ENCODE results near the gene DDAH2. TPM values are rescaled to one million over a fixed set of nuclear protein-coding genes. Genes with fewer than 3 reads are reported as not detected.
A peak's percentile ranks its signal among the peaks of the same experiment; 100 is the strongest.

Gene DDAH2
- total and polyA plus RNA-seq, 2 experiments from 2014 or later, result 76.6 to 77.7 TPM

GRCh38 chr6:31770860-31771259 is 41.8 kb upstream of the DDAH2 start:
- no peaks in the 10 kb centered on the region for H3K27me3 ChIP-seq (replicated peaks; ENCODE audit: insufficient read depth)
- H3K27ac ChIP-seq, result no peak overlapping the region
- H2AFZ ChIP-seq, result no peak overlapping the region
- no peak overlapping the region for H3K4me3 ChIP-seq
- H3F3A ChIP-seq (ENCODE audit: insufficient read depth), result no peaks in the 10 kb centered on the region
- no peaks in the 10 kb centered on the region for H3K9me3 ChIP-seq (ENCODE audit: low read depth)
- H3K9me2 ChIP-seq (ENCODE audit: insufficient read depth), result no peaks in the 10 kb centered on the region
- H3K4me1 ChIP-seq (ENCODE audit: insufficient read depth), result no peaks in the 10 kb centered on the region
- no peak overlapping the region for H3K9ac ChIP-seq
- H3K36me3 ChIP-seq (ENCODE audit: low read depth), result no peaks in the 10 kb centered on the region
- WGBS, 2 experiments (ENCODE audit: low coverage in 1 of 2, low lambda C conversion rate in 2 of 2, missing lambda C conversion rate in 2 of 2), result 97 to 100% methylated on average over 2 of the region's 2 CpGs
- H4K20me1 ChIP-seq (ENCODE audit: insufficient read depth), result no peaks in the 10 kb centered on the region
- no peaks in the 10 kb centered on the region for H3K79me2 ChIP-seq (ENCODE audit: insufficient read depth)
- H3K4me2 ChIP-seq (ENCODE audit: unreplicated experiment), result no peak overlapping the region
- DNase-seq, result no peak
- in situ Hi-C loops (cut with MboI), result no loop called here
- TF ChIP-seq EZH2 (IDR thresholded peaks at IDR 0.05; ENCODE audit: insufficient read depth, poor library complexity, severe bottlenecking) (no peak), EZH2phosphoT487 (IDR thresholded peaks at IDR 0.05; ENCODE audit: insufficient read depth, low read depth) (no peak)

- H3K36me3 ChIP-seq (ENCODE audit: low read depth), result no peaks in the 10 kb centered on the region
- no peak overlapping the region for H3K4me2 ChIP-seq (ENCODE audit: unreplicated experiment)
- H3K4me3 ChIP-seq, result no peak overlapping the region
- H3K4me1 ChIP-seq (ENCODE audit: insufficient read depth), result no peaks in the 10 kb centered on the region
- no peaks in the 10 kb centered on the region for H3K9me2 ChIP-seq (ENCODE audit: insufficient read depth)
- in situ Hi-C loops (cut with MboI), result no loop called here
- H3K27ac ChIP-seq, result no peak overlapping the region
- no peak overlapping the region for H3K9ac ChIP-seq
- no peak overlapping the region for H2AFZ ChIP-seq
- TF ChIP-seq EZH2phosphoT487 (IDR thresholded peaks at IDR 0.05; ENCODE audit: insufficient read depth, low read depth), result no peak
- no peak for TF ChIP-seq EZH2 (IDR thresholded peaks at IDR 0.05; ENCODE audit: insufficient read depth, poor library complexity, severe bottlenecking)
- no peaks in the 10 kb centered on the region for H3K27me3 ChIP-seq (replicated peaks; ENCODE audit: insufficient read depth)
- peak; percentile 60 for DNase-seq
- 74 to 75% methylated on average over 12 of the region's 12 CpGs for WGBS, 2 experiments (ENCODE audit: low coverage in 1 of 2, low lambda C conversion rate in 2 of 2, missing lambda C conversion rate in 2 of 2)
- no peaks in the 10 kb centered on the region for H4K20me1 ChIP-seq (ENCODE audit: insufficient read depth)
- no peaks in the 10 kb centered on the region for H3K9me3 ChIP-seq (ENCODE audit: low read depth)
- H3F3A ChIP-seq (ENCODE audit: insufficient read depth), result no peaks in the 10 kb centered on the region
- H3K79me2 ChIP-seq (ENCODE audit: insufficient read depth), result no peaks in the 10 kb centered on the region
Observed at GRCh38 chr6:31769684-31770371, 40.7 kb upstream of the DDAH2 start.

DNA sequence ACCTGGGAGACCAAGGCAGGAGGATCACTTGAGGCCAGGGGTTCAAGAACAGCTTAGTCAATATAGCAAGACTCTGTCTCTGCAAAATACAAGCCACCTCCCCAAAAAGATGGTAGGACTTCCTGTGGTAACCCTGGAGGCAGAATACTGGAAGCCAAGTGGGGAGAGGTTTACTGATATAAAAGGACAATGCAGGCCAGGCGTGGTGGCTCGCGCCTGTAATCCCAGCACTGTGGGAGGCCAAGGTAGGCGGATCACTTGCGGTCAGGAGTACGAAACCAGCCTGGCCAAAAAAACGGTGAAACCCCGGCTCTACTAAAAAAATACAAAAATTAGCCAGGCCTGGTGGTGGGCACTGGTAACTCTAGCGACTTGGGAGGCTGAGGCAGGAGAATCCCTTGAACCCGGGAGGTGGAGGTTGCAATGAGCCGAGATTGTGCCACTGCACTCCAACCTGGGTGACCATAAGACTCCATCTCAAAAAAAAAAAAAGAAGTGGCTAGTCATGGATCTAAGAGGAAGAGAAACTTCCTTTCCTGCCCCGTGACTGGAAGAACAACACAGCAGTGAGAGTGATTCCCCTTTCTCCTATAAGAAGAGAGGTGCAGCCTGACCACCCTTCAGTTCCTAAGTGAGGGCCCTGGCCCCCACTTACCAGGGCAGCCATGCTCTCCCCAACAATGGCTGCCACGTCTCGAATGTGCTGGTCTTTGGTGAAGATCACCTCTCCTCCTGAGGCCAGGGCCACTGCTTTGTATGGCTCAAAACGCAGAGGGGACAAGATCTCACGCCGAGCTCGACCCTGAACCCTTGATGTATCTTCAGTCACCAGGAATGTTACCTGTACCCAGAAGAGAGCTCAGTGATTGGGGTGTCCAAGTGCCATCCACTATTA is 39.5 kb upstream of the DDAH2 start:
- Histone ChIP-seq H2AFZ (no peak overlapping the region), H3K9ac (no peak overlapping the region), H3F3A (ENCODE audit: insufficient read depth) (no peaks in the 10 kb centered on the region), H3K27me3 (replicated peaks; ENCODE audit: insufficient read depth) (no peaks in the 10 kb centered on the region), H3K9me3 (ENCODE audit: low read depth) (no peaks in the 10 kb centered on the region), H3K36me3 (ENCODE audit: low read depth) (no peaks in the 10 kb centered on the region), H3K4me1 (ENCODE audit: insufficient read depth) (peaks cover 5% of the 10 kb centered on the region; the same call in 1 of the 2 replicates), H3K27ac (no peak overlapping the region), H3K4me2 (ENCODE audit: unreplicated experiment) (no peak overlapping the region), H3K79me2 (ENCODE audit: insufficient read depth) (no peaks in the 10 kb centered on the region), H4K20me1 (ENCODE audit: insufficient read depth) (no peaks in the 10 kb centered on the region), H3K9me2 (ENCODE audit: insufficient read depth) (no peaks in the 10 kb centered on the region), H3K4me3 (no peak overlapping the region)
- no peak for DNase-seq
- in situ Hi-C loops (cut with MboI), result no loop called here
- 87% methylated on average over 18 of the region's 18 CpGs for WGBS, 2 experiments (ENCODE audit: low coverage in 1 of 2, low lambda C conversion rate in 2 of 2, missing lambda C conversion rate in 2 of 2)
- TF ChIP-seq EZH2phosphoT487 (IDR thresholded peaks at IDR 0.05; ENCODE audit: insufficient read depth, low read depth) (no peak), EZH2 (IDR thresholded peaks at IDR 0.05; ENCODE audit: insufficient read depth, poor library complexity, severe bottlenecking) (no peak)

DNA sequence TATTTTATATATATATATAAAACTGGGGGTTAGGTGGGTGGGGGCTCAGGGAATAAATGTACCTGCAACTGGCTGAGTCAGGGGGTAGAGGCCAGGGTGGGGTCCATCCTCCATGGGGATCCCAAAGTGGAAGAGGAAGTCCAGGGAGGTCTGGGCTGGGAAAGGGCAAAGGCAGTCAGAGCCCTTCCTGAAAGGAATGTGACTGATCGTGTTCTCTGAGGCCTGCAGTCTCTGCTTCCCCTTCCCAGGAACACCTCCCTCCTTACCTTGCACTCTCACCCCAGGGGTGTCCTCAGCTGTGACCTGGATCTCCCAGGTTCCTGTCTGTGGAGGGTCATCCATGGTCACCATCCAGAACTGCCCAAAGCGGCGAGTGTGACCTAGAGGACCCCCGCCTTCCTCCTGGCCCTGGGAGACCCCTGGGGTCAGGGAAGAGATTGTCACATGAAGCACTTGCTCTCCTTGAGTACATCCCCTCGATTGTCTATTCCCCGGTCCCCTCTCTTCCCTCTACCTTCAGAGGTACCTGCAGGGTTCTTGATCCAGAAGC is 38.1 kb upstream of the DDAH2 start:
- Histone ChIP-seq H4K20me1 (ENCODE audit: insufficient read depth) (no peaks in the 10 kb centered on the region), H2AFZ (no peak overlapping the region), H3K36me3 (ENCODE audit: low read depth) (no peaks in the 10 kb centered on the region), H3K4me3 (no peak overlapping the region), H3K4me1 (ENCODE audit: insufficient read depth) (peaks cover 9% of the 10 kb centered on the region), H3K9ac (no peak overlapping the region), H3K27me3 (replicated peaks; ENCODE audit: insufficient read depth) (no peaks in the 10 kb centered on the region), H3K9me2 (ENCODE audit: insufficient read depth) (no peaks in the 10 kb centered on the region), H3K9me3 (ENCODE audit: low read depth) (no peaks in the 10 kb centered on the region), H3K4me2 (ENCODE audit: unreplicated experiment) (no peak overlapping the region), H3K27ac (no peak overlapping the region), H3K79me2 (ENCODE audit: insufficient read depth) (no peaks in the 10 kb centered on the region), H3F3A (ENCODE audit: insufficient read depth) (no peaks in the 10 kb centered on the region)
- WGBS, 2 experiments (ENCODE audit: low coverage in 1 of 2, low lambda C conversion rate in 2 of 2, missing lambda C conversion rate in 2 of 2), result 77 to 82% methylated on average over 6 of the region's 6 CpGs
- TF ChIP-seq EZH2phosphoT487 (IDR thresholded peaks at IDR 0.05; ENCODE audit: insufficient read depth, low read depth) (no peak), EZH2 (IDR thresholded peaks at IDR 0.05; ENCODE audit: insufficient read depth, poor library complexity, severe bottlenecking) (no peak)
- no peak for DNase-seq
- in situ Hi-C loops (cut with MboI), result no loop called here
